Endothelial cell of umbilical vein (primary cell): Measurements from ENCODE around the gene MGAT4A.

ENCODE experiments used
- EZH2 ChIP-seq: IDR thresholded peaks from 2 replicates; pipeline ENCODE4 v1.6.1; 2012; ENCODE audit warnings: borderline replicate concordance, low read depth, mild to moderate bottlenecking, moderate library complexity, low read length, inconsistent platforms; ENCODE audit not compliant: severe bottlenecking
- FOS ChIP-seq: IDR thresholded peaks from 2 replicates; pipeline ENCODE4 v1.6.1; 2011; ENCODE audit warnings: mild to moderate bottlenecking, low read length, moderate library complexity, borderline replicate concordance; ENCODE audit not compliant: insufficient read depth
- GATA2 ChIP-seq: IDR thresholded peaks from 2 replicates; pipeline ENCODE4 v1.7.0; 2011; ENCODE audit warnings: low read depth, mild to moderate bottlenecking, moderate library complexity, mixed read lengths, low read length; ENCODE audit not compliant: insufficient read length, insufficient read depth
- JUN ChIP-seq: IDR thresholded peaks from 2 replicates; pipeline ENCODE4 v1.6.1; 2011; ENCODE audit warnings: borderline replicate concordance, low read depth; ENCODE audit not compliant: insufficient read length, insufficient read depth
- MAX ChIP-seq: IDR thresholded peaks from 2 replicates; pipeline ENCODE4 v1.6.1; 2011; ENCODE audit not compliant: insufficient read depth, insufficient read length
- MYC ChIP-seq: IDR thresholded peaks from one replicate; pipeline ENCODE4 v1.6.1; 2011; ENCODE audit warnings: mild to moderate bottlenecking, low read depth, low read length
- POLR2A ChIP-seq: IDR thresholded peaks from 2 replicates; pipeline ENCODE4 v1.6.1; 2012; ENCODE audit warnings: low read depth, mild to moderate bottlenecking, control low read depth, low read length
- POLR2AphosphoS5 ChIP-seq: IDR thresholded peaks from 2 replicates; pipeline ENCODE4 v1.6.1; 2012; ENCODE audit warnings: low read depth, mild to moderate bottlenecking, control low read depth, low read length, moderate library complexity; ENCODE audit not compliant: insufficient read depth
- TF ChIP-seq, protein P1 (sequence below), 2 donors: IDR thresholded peaks; 1 replicate in 1 of 2; 2 replicates in 1 of 2; pipeline ENCODE4 v1.5.1; 2011; ENCODE audit warnings: low read length in 2 of 2, mild to moderate bottlenecking in 2 of 2, moderate library complexity in 2 of 2, control low read depth in 1 of 2, inconsistent platforms in 1 of 2, low read depth in 1 of 2; ENCODE audit not compliant: insufficient read depth in 1 of 2; ENCODE audit errors: extremely low read depth in 1 of 2

DNA sequence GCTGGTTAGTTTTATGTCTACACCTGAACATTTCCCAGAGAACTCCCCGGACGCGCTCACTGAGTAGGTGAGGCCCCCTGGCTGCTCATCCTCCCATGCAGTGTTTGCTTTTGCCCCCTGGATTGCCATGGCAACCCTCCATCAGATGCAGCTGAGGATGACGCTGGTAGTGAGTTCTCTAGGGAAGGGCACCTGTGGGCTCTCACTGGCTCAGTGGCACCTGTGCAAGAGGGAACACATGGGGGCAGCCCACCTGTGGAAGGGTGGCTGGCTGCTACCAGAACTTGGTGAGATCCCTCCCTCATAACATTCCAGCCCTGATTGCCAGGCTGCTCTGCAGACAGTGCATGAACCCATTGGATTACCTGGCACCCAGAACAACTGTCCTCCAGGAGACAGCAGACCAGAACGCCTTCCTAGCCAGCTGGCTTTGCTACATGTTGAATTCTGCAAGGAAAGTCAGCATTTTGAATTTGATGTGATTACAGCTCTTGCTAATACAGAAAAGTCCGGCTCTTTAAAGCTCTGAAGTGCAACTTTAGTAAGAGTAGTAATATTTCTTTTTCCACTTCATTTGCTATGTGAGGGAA is 144.3 kb downstream of the MGAT4A start:
- TF ChIP-seq, protein P1, sequence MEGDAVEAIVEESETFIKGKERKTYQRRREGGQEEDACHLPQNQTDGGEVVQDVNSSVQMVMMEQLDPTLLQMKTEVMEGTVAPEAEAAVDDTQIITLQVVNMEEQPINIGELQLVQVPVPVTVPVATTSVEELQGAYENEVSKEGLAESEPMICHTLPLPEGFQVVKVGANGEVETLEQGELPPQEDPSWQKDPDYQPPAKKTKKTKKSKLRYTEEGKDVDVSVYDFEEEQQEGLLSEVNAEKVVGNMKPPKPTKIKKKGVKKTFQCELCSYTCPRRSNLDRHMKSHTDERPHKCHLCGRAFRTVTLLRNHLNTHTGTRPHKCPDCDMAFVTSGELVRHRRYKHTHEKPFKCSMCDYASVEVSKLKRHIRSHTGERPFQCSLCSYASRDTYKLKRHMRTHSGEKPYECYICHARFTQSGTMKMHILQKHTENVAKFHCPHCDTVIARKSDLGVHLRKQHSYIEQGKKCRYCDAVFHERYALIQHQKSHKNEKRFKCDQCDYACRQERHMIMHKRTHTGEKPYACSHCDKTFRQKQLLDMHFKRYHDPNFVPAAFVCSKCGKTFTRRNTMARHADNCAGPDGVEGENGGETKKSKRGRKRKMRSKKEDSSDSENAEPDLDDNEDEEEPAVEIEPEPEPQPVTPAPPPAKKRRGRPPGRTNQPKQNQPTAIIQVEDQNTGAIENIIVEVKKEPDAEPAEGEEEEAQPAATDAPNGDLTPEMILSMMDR (IDR thresholded peaks at IDR 0.05; ENCODE audit: extremely low read depth in 1 of 2, insufficient read depth in 1 of 2, low read depth in 1 of 2, low read length in 2 of 2), result no peak
- TF ChIP-seq POLR2A, result no peak
- TF ChIP-seq MAX, result no peak
- no peak for TF ChIP-seq MYC
- TF ChIP-seq JUN, result no peak
- TF ChIP-seq FOS, result no peak
- TF ChIP-seq EZH2, result no peak
- no peak for TF ChIP-seq POLR2AphosphoS5
- no peak for TF ChIP-seq GATA2
